GM12891 (cell line): ENCODE data around the gene CRY2.
"Not testable (repeated sequence)": the region's sequence is repeated elsewhere in the genome, so short reads cannot be mapped to it uniquely, and the experiment has no call there.

Experiments used
- DNase-seq: peaks from one replicate; pipeline ENCODE4 v3.0.0; 2011; ENCODE audit warnings: low spot score; ENCODE audit not compliant: insufficient read length
- FAIRE-seq: peaks from 2 replicates; lab custom pipeline; 2011; peaks lifted over from hg19 to GRCh38; lab: Jason Lieb, UNC
- PAX5 ChIP-seq: IDR thresholded peaks from 2 replicates; pipeline ENCODE4 v1.6.1; 2011; ENCODE audit warnings: low read length, moderate library complexity, mild to moderate bottlenecking; ENCODE audit not compliant: insufficient read depth, severe bottlenecking
- POLR2A ChIP-seq: IDR thresholded peaks from 2 replicates; pipeline ENCODE4 v1.6.1; 2011; ENCODE audit warnings: low read depth, low read length, control low read depth
- POLR2AphosphoS5 ChIP-seq: IDR thresholded peaks from 2 replicates; pipeline ENCODE4 v1.6.1; 2011; ENCODE audit warnings: low read depth, low read length, control low read depth
- POU2F2 ChIP-seq: IDR thresholded peaks from 2 replicates; pipeline ENCODE4 v1.6.1; 2011; ENCODE audit warnings: low read depth, mild to moderate bottlenecking, control low read depth, low read length, moderate library complexity
- SPI1 ChIP-seq: IDR thresholded peaks from 2 replicates; pipeline ENCODE4 v1.6.1; 2011; ENCODE audit warnings: low read depth, low read length, control low read depth
- TAF1 ChIP-seq: IDR thresholded peaks from 2 replicates; pipeline ENCODE4 v1.6.1; 2011; ENCODE audit warnings: low read depth, low read length, control low read depth

Gene CRY2

GRCh38 chr11:45895553-45896259, 48.4 kb downstream of the CRY2 start:
- DNase-seq (no peak), FAIRE-seq (no peak)
- TF ChIP-seq PAX5 (no peak), POU2F2 (no peak), POLR2AphosphoS5 (no peak), SPI1 (no peak), TAF1 (no peak), POLR2A (no peak)

- FAIRE-seq (no peak), DNase-seq (no peak)
- TF ChIP-seq POLR2A (no peak), PAX5 (no peak), POU2F2 (no peak), POLR2AphosphoS5 (no peak), SPI1 (no peak), TAF1 (no peak)
Observed at GRCh38 chr11:45896422-45896984, 49.2 kb downstream of the CRY2 start.

GRCh38 chr11:45897556-45897955, 50.3 kb downstream of the CRY2 start:
- FAIRE-seq: no peak
- no peak for DNase-seq
- TF ChIP-seq POLR2AphosphoS5: no peak
- TF ChIP-seq POLR2A: no peak
- no peak for TF ChIP-seq SPI1
- no peak for TF ChIP-seq POU2F2
- TF ChIP-seq PAX5: no peak
- TF ChIP-seq TAF1: no peak

- DNase-seq (no peak), FAIRE-seq (no peak)
- TF ChIP-seq POU2F2: no peak
- TF ChIP-seq TAF1: no peak
- no peak for TF ChIP-seq POLR2A
- no peak for TF ChIP-seq SPI1
- TF ChIP-seq POLR2AphosphoS5: no peak
- TF ChIP-seq PAX5: no peak
Observed at GRCh38 chr11:45899086-45899447, 51.8 kb downstream of the CRY2 start.

- TF ChIP-seq PAX5: no peak
- no peak for TF ChIP-seq POLR2A
- no peak for TF ChIP-seq POU2F2
- peak; percentile 90 for DNase-seq
- FAIRE-seq: peak; percentile 5
Observed at GRCh38 chr11:45899448-45900174, 52.3 kb downstream of the CRY2 start.

DNA sequence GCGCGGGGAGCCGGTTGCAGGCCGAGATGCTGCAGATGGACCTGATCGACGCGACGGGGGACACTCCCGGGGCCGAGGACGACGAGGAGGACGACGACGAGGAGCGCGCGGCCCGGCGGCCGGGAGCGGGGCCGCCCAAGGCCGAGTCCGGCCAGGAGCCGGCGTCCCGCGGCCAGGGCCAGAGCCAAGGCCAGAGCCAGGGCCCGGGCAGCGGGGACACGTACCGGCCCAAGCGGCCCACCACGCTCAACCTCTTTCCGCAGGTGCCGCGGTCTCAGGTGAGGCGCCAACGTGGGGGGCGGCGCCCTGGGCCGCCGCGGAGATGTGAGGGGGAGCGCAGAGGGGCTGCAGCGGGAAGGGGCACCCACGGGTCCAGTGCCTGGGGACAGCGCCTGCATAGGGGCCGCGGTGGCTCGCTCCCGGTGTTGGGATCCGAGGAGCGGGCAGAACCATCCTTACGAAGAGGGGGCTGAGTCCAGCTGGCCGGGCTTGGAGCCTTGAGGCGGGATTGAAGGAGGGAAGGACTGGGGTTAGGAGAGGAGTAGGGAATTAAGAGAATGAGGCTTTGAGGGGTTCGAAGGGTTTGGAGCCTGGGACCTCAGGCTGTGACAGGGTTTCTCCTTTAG, 53.0 kb downstream of the CRY2 start:
- DNase-seq, FAIRE-seq: not testable (repeated sequence)

DNA sequence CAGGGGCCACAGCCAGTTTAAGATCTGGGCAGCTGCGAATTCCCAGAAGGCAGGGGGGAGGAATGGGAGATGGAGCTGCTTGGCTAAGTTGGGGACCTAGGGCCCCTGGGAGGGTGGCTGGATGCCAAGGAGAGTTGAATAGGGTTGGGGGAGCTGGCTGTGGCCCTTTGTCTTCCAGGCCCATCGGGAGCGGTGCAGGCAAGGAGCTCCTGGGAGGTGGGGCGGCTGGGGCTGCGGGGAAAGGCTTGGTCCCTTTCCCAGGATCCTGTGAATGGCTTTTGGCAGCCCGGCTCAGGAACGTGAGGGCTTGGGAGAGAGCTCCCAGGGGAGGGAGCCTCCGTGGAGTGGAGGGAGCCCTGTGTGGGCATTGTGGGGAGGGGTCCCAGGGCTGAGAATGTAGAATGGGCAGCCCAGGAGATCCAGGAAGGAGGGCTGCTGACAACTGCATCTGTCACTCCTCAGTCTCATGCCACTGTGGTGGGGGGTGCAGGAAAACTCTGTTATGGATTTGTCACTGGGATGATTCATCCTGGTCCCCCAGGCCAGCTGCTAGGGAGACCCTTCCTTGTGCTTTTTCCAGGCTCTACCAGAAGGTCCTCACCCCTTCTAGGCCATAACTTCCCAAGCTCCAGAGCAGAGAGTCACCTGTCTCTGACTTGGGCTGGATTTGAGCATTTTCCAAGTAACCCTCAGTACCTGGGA, 53.8 kb downstream of the CRY2 start:
- TF ChIP-seq TAF1: no peak
- no peak for TF ChIP-seq POLR2AphosphoS5
- TF ChIP-seq PAX5: no peak
- TF ChIP-seq POLR2A: no peak
- TF ChIP-seq POU2F2: no peak
- TF ChIP-seq SPI1: no peak
- FAIRE-seq (no peak), DNase-seq (no peak)

DNA sequence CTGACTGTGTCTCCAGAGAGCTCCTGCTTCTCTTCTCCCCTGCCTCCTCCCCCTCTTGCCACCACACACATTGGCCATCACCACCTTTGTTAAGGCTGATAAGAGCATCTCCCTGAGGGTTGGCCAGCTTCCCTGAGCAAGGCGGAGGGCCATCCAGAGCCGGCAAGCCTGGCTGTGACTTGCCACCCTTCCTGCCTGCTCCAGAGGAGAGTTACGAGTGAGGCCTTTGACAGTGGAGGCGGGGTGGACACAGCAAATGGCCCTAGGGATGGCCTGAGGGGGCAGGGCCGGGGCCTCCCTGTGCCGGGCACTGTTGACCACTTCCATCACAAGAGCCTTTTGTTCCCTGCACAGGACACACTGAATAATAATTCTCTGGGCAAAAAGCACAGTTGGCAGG, 54.4 kb downstream of the CRY2 start:
- FAIRE-seq (no peak), DNase-seq (no peak)
- TF ChIP-seq POLR2AphosphoS5 (no peak), SPI1 (no peak), TAF1 (no peak), PAX5 (no peak), POU2F2 (no peak), POLR2A (no peak)

- TF ChIP-seq SPI1 (no peak), POU2F2 (no peak), TAF1 (no peak), POLR2AphosphoS5 (no peak), PAX5 (no peak), POLR2A (no peak)
- no peak for FAIRE-seq
- no peak for DNase-seq
Observed at GRCh38 chr11:45902452-45903380, 55.4 kb downstream of the CRY2 start.
